ENCODE results near the gene EGFL6.
"Not testable (repeated sequence)": the region's sequence is repeated elsewhere in the genome, so short reads cannot be mapped to it uniquely, and the experiment has no call there.

The EGFL6 gene

DNA sequence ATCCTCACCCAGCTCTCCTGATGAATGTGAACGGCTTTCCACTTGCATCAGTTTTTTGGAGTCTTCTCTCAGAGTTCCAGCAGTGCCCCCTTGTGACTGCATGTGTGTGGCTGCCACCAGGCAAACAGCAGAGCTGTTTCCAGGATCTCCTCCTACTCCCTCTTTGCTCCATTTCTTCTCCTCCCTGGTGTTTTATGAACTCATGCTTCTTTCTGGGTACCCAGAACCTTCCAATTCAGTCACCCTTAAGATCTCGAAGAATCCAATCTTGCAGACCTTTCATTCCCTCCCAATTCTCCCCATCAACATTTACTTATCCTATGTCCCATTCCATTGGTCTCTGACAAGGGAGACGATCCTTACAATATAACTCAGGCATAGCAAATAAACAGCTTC, 76.8 kb downstream of the EGFL6 start:
- Histone ChIP-seq H3K27ac (no peak overlapping the region), H3K4me1 (no peaks in the 10 kb centered on the region), H3K4me3 (no peak overlapping the region), H3K27me3 (no peaks in the 10 kb centered on the region), H3K36me3 (no peaks in the 10 kb centered on the region), H3K9me3 (no peaks in the 10 kb centered on the region)
- peak; percentile 58 to 67 for DNase-seq
- TF ChIP-seq, protein P1, sequence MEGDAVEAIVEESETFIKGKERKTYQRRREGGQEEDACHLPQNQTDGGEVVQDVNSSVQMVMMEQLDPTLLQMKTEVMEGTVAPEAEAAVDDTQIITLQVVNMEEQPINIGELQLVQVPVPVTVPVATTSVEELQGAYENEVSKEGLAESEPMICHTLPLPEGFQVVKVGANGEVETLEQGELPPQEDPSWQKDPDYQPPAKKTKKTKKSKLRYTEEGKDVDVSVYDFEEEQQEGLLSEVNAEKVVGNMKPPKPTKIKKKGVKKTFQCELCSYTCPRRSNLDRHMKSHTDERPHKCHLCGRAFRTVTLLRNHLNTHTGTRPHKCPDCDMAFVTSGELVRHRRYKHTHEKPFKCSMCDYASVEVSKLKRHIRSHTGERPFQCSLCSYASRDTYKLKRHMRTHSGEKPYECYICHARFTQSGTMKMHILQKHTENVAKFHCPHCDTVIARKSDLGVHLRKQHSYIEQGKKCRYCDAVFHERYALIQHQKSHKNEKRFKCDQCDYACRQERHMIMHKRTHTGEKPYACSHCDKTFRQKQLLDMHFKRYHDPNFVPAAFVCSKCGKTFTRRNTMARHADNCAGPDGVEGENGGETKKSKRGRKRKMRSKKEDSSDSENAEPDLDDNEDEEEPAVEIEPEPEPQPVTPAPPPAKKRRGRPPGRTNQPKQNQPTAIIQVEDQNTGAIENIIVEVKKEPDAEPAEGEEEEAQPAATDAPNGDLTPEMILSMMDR (IDR thresholded peaks at IDR 0.05): peak; percentile 52 to 59
- intact Hi-C loops (cut with DNase I; ENCODE audit: low total_unique reads): loop anchor here (5.0 to 10.0 kb wide), 2 partner anchors 139 to 701 kb away; no protein-coding TSS in a partner anchor

DNA sequence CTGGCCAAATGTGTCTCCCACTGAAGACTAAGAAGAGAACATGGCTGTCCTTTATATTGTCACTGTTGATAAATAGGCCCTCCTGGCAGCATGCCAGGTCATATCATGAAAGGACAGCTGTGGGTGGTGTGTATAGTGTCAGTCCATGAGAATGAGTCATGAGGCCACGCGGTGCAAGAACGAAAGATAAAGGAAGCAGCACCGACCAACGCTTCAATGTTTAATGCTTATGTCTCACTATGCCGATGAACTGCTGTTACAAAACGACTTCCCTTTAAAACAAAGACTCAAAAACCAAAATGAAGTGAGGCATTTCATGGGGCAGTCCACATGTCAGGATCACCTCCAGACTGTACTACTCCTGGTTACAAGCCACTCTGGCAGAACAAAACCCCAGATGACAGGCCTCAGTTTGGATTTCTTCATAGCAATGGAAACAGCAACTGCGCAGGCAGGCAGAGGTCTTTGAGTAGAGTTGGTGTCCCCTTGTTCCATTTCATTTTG, 78.4 kb downstream of the EGFL6 start:
- Histone ChIP-seq H3K27me3 (no peaks in the 10 kb centered on the region), H3K4me3 (no peak overlapping the region), H3K36me3 (no peaks in the 10 kb centered on the region), H3K9me3 (no peaks in the 10 kb centered on the region), H3K27ac (no peak overlapping the region), H3K4me1 (peaks cover 0 to 7% (median 3%) of the 10 kb centered on the region in 4 donors)
- DNase-seq: peak; percentile 45 to 64
- intact Hi-C loops (cut with DNase I; ENCODE audit: low total_unique reads): loop anchor here (5.0 to 10.0 kb wide), 2 partner anchors 140 to 703 kb away; no protein-coding TSS in a partner anchor
- TF ChIP-seq, protein P1 (IDR thresholded peaks at IDR 0.05): no peak

DNA sequence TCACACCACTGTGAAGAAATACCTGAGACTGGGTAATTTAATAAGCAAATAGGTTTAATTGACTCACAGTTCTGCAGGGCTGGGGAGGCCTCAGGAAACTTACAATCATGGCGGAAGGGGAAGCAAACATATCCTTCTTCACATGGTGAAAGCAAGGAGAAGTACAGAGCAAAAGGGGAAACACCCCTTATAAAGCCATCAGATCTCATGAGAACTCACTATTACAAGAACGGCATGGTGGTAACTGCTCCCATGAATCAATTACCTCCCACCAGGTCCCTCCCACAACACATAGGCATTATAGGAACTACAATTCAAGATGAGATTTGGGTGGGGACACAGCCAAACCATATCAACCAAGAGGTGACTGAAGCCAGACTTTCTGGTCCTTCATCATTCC, 78.9 kb downstream of the EGFL6 start:
- not testable (repeated sequence) for H3K36me3 ChIP-seq, H3K4me1 ChIP-seq, H3K27ac ChIP-seq, DNase-seq, H3K27me3 ChIP-seq, H3K4me3 ChIP-seq, H3K9me3 ChIP-seq
- intact Hi-C loops (cut with DNase I; ENCODE audit: low total_unique reads): loop anchor here (5.0 to 10.0 kb wide), 2 partner anchors 141 to 704 kb away; no protein-coding TSS in a partner anchor

DNA sequence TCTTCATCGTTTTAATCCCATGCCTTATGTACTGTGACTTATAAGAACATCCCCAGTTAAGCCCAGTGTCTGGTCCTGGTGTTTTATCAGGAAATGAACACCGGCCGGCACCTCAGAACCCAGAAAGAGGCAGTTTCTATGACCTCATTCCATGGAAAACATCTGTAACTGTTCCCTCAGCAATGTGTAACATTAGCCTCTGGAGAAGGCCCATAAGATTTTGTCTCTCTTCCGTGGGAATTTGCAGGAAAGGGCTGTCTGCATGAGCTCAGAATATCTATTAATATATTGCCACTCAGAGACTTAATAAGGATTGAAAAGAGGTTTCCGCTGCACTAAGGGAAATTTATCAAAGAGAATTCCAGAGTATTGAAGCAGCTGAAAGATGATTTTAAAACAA, 80.4 kb downstream of the EGFL6 start:
- intact Hi-C loops (cut with DNase I; ENCODE audit: low total_unique reads): loop anchor here (5.0 to 10.0 kb wide), 2 partner anchors 143 to 705 kb away; no protein-coding TSS in a partner anchor
- Histone ChIP-seq H3K36me3 (no peaks in the 10 kb centered on the region), H3K9me3 (no peaks in the 10 kb centered on the region), H3K4me1 (peaks cover 0 to 20% (median 6%) of the 10 kb centered on the region in 4 donors), H3K27me3 (no peaks in the 10 kb centered on the region), H3K4me3 (no peak overlapping the region), H3K27ac (peak overlapping the region; percentile 5 to 37)
- TF ChIP-seq, protein P1 (IDR thresholded peaks at IDR 0.05): no peak
- DNase-seq: no peak

DNA sequence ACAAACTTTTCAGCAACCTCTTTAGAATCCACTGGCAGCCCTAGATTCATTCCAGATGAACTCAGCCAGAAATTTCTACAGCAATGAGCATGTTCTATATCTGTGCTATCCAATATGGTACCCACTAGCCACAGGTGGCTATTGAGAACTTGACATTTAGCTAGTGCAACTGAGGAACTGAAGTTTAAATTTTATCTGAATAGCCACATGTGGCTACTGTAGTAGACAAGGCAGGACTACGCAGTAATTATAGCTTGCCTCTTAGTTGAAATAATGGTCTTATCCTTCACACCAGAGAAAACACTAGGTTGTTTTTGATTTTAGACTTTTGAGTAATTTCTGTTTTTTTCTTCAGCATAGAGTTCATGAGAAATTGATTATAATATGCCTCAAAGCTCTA, 80.9 kb downstream of the EGFL6 start:
- intact Hi-C loops (cut with DNase I; ENCODE audit: low total_unique reads): no loop called here
- peaks cover 0 to under 1% (median 0%) of the 10 kb centered on the region in 3 donors for H3K36me3 ChIP-seq
- no peak overlapping the region for H3K4me3 ChIP-seq
- peak overlapping the region in 1 of 2 donors; percentile 37 for H3K27ac ChIP-seq
- H3K4me1 ChIP-seq: peaks cover 0 to 20% (median 6%) of the 10 kb centered on the region in 4 donors
- DNase-seq: no peak
- TF ChIP-seq, protein P1 (IDR thresholded peaks at IDR 0.05): no peak
- H3K27me3 ChIP-seq: no peaks in the 10 kb centered on the region
- H3K9me3 ChIP-seq: no peaks in the 10 kb centered on the region

DNA sequence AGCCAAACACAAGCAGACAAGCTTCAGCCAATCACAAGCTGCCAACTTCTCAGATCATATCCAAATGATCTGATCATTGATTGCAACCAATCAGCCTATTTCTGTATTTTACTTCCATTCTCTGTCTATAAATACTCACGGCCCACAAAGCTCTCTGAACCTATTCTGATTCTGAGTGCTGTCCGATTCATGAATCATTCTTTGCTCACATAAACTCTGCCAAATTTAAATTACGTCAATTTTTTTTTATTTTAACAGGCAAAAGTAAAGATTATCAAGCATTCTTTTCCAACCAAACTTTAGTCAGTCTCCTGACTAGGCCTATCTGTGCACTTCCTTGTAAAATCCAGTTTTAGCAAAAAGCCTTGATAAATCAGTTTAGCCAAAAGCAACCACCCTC, 81.7 kb downstream of the EGFL6 start:
- TF ChIP-seq, protein P1 (IDR thresholded peaks at IDR 0.05): no peak
- Histone ChIP-seq H3K4me1 (peaks cover 0 to 20% (median 6%) of the 10 kb centered on the region in 4 donors), H3K27me3 (no peaks in the 10 kb centered on the region), H3K27ac (no peak overlapping the region), H3K9me3 (no peaks in the 10 kb centered on the region), H3K36me3 (peaks cover 0 to 9% (median 0%) of the 10 kb centered on the region in 3 donors), H3K4me3 (no peak overlapping the region)
- no peak for DNase-seq
- intact Hi-C loops (cut with DNase I; ENCODE audit: low total_unique reads): no loop called here
